NCI-H748 (cell line): ENCODE measurements around the gene NPIPA3.
"Not testable (repeated sequence)": the region's sequence is repeated elsewhere in the genome, so short reads cannot be mapped to it uniquely, and the experiment has no call there.

Source experiments
- DNase-seq: peaks from one replicate; lab custom pipeline; 2025; ENCODE audit not compliant: unreplicated experiment; lab: John Stamatoyannopoulos, UW

NPIPA3 gene

DNA sequence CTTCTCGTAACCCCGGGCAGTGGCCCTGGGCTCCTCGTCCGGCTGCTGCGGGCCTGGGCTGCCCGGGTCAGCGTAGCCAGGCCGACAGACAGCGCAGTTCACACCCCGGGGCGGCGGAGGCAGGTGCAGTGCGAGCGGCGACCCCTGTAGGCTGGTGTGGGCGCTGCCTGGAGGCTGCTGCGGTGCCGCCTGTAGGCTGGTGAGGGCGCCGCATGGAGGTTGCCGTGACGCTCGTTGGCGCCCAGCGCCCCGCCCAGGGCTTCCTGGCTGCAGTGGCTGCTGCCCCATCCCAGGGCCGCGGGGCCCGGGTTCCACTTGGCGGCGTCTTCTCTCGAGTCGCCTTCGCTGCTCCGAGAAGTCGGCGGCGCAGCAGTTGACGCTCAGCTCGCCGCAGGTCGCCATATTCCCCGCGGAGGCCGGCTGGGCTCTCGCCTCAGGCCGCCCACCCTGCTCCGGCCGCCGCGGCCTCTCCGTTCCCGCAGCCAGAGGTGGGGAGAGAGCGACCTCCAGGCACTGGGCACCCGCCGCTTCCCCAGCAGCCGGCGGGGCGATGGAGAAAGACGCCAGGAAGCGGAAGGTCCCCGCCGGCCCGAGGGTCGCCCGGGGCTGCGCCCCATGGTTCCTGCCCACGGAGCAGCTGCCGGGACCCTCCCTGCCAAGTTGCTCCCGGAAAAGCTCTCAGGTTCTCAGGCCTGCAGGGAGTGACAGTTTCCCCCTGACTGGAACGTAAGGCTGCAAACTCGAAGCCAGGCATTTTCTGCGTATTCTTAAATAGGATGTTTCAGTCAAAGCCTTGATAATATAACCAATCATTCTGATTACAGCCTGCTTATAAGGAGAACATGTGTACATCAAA is at the start of gene NPIPA3:
Gene NPIPA3 (plus strand): TSS at position 256 of the 856 bp plus-strand sequence. CDS start 5,533 bp downstream, outside the sequence.
- not testable (repeated sequence) for DNase-seq

DNA sequence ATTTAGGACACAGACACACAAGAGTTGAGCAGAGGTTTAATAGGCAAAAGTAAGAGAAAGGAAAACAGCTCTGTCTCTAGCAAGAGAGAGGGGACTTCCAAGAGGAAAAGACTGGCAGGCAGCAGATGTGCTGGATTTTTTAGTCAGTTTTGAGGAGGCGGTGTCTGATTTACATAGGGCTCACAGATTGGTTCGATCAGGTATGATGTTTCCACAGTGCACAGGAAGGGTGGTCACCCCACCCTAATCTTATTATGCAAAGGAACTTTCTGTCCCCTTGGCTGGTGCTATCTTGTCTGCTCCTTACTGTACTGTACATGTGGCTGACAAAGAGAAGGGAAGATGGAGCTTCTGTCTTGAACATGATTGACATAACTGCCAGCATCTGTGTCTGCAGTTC is 45.1 kb upstream of the NPIPA3 start:
- DNase-seq: no peak

DNA sequence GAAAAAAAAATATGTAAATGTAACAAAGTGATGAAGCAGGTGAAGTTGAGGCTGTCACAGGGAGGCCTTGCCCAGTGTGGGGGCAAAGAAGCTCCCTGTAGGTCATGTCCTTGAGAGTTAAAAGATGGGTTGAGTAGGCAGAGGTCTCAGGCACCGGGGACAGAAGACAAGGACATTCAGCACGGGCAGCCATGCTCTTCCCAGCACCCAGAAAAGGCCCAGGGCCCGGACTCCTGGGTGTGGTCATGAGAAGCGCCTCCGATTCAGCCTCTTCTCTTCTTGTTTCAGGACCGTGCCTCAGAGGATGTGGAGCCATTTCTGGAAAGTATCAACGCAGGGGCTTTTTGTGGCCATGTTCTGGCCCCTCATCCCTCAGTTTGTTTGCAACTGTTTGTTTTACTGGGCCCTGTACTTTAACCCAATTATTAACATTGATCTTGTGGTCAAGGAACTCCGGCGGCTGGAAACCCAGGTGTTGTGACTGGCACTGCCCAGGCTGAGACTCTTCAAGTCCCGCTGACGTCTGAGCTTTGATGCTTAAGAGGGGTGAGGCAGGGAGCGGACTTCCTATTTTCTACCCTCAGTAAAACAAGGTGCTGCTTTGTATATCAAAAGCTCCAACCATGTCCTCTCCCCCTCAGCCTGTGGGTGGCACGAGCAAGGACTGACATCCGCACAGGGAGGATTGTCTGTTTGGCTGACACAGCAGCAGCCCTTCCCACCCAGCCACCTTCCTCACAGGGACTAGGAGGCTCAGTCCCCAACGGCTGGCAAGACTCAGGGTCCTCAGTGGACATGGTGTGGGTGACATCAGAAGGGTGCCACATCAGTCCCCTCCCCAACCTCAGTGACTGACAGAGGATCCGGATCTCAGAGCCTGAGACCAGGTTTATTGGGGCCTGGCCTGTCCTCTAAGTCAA is 35.6 kb upstream of the NPIPA3 start:
- no peak for DNase-seq

DNA sequence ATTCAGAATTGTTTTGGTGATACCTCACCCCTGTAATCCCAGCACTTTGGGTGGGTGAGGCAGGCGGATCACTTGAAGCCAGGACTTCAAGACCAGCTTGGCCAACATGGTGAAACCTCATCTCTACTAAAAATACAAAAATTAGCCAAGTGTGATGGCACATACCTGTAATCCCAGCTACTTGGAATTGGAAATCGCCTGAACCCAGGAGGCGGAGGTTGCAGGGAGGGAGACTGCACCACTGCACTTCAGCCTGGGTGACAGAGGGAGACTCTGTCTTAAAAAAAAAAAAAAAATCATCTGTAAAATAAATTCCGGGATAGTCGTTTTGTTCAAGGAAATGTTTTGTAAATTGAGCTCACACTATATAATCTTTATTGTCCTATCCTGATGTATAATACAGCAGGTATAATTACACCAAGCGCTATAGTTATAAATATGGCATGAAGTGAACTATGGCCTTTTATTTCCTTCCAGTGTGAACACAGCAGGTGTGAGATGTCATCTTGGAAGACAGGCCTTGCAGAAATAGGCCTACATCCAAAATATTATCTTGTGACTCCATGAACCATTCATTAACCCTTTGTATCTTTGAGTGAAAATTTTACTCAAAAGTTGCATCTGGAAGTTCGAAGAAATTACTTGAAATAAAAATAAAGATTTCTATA is 34.5 kb upstream of the NPIPA3 start:
- DNase-seq: no peak

DNA sequence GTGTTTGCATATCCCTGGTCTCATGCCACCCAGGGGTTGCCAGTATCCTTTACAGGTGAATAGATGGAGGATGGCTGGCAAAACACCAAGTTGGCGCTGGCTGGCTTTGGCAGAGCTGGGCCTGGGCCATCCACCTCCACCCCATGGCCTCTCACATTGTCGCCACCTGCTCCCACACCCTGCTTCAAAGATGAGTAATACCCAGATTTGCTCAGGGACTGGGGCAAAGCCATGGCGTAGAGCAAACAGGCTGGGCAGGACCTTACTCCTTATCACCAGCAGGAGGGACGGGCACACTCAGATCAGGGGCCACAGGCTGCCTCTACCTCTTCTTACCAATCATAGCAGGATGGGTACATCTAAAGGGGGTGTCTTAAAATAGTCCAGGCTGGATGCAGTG is 33.4 kb upstream of the NPIPA3 start:
- no peak for DNase-seq

DNA sequence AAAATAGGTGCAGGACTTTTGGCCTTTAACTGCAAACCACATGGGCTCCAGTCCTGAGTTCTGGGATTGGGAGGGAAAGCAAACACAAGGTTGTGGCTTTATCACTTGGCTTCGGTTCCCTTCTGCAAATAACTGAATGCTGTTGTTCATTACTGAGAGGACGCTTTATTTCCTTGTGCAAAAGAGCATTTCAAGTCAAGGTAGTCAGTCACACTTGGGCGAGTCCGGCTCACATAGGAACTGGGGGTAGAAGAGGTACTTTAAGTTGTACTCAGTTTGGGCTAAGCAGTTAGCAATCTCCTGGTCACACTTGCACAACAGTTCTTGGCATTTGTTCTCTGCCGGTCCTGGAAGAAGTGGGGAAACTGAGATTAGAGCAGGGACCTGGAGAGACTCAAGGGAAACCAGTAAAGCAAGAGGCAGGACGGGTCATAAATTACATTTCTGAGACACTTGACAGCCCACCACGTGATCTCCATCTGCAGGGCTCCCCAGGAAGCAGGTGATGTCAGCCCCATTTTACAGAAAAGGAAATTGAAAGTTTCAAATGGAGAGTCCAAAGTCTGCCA is 30.7 kb upstream of the NPIPA3 start:
- DNase-seq: no peak

DNA sequence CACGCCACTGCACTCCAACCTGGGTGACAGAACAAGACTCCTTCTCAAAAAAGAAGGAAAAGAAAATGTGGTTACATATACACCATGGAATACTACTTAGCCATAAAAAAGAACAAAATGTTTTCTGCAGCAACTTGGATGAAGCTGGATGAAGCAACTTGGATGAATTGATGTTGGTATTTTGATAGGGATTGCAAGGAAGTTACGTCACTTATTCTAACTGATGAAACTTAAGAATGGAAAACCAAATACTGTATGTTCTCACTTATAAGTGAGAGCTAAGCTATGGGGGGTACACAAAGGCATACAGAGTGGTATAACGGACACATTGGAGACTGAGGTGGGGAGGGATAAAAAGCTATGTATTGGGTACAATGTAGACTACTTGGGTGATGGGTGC is 26.6 kb upstream of the NPIPA3 start:
- DNase-seq: no peak

DNA sequence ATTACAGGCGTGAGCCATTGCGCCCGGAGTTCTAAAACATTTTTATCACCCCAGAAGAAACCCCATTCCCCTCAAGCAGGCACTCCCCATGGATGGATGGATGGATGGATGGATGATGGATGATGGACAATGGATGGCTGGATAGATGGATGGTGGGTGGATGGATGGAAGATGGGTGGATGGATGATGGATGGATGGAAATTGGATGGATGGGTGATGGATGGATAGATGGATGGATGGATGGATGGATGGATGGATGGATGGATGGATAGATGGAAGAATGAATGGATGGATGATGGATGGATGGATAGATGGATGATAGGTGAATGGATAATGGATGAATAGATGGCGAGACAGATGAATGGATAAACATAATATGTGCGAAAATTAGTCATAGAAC is 25.6 kb upstream of the NPIPA3 start:
- DNase-seq: no peak

DNA sequence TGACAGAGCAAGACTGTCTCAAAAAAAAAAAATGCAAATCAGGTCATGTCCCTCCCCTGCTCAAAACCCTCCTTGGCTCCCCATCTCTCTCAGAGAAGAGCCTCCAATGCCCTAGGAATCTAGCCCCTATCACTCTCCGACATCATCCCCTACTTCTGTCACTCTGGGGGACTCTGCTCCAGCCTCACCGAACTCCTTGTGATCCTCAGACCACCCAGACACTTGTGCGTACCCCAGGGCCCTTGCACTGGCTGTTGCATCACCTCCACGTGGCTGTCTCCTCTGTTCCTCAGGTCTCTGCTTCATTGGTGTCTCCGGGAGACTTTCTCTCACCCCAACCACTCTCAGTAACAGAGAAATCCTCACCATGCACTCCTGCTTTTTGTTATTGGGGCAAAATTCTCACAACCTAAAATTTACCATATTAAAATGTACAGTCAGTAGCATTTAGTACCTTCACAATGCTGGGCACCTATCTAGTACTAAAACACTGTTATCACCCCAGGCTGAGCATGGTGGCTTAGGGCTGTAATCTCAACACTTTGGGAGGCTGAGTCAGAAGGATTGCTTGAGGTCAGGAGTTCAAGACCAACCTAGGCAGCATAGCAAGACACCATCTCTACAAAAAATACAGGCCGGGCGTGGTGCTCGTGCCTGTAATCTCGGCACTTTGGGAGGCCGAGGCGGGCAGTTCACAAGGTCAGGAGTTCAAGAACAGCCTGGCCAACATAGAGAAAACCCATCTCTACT is 24.3 kb upstream of the NPIPA3 start:
- no peak for DNase-seq

DNA sequence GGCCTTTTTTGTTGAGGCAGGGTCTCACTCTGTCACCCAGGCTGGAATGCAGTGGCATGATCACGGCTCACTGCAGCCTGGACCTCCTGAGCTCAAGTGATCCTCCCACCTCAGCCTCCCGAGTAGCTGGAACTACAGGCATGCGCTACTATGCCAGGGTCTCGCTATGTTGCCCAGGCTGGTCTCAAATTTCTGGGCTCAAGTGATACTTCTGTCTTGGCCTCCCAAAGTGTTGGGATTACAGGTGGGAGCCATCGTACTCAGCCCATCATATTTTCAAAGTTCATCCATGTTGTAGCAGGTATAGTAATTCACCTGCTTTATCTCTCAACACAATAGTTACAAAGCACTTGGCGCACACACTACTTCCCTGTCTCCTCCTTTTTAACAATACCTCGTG is 22.8 kb upstream of the NPIPA3 start:
- not testable (repeated sequence) for DNase-seq

DNA sequence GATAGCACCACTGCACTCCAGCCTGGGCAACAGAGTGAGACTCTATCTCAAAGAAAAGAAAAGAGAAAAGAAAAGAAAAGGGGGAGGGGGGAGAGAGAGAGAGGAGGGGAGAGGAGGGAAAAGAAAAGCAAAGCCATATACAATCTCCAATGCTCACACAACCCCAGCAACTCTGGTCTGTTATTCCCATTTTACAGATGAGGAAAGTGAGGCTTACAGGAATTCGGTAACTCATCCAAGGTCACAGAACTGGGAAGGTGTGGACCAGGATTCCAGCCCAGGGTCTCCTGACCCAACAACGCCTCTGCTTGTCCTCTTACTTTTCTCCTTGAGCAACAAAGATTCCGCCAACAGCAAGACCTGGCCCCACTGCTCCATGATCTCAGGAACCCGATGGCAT is 22.1 kb upstream of the NPIPA3 start:
- DNase-seq: no peak

DNA sequence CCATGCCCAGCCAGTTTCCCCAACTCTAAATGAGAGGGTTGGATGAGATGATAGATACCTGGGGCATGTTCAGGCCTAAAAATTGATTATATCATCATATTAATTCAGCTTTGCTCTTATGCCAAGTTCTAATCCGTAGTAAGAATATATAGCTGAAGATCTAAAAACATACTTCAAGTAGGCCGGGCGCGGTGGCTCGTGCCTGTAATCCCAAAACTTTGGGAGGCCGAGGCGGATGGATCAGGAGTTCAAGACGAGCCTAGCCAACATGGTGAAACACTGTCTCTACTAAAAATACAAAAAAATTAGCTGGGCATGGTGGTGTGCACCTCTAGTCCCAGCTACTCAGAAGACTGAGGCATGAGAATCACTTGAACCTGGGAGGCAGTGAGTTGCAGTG is 21.1 kb upstream of the NPIPA3 start:
- no peak for DNase-seq

DNA sequence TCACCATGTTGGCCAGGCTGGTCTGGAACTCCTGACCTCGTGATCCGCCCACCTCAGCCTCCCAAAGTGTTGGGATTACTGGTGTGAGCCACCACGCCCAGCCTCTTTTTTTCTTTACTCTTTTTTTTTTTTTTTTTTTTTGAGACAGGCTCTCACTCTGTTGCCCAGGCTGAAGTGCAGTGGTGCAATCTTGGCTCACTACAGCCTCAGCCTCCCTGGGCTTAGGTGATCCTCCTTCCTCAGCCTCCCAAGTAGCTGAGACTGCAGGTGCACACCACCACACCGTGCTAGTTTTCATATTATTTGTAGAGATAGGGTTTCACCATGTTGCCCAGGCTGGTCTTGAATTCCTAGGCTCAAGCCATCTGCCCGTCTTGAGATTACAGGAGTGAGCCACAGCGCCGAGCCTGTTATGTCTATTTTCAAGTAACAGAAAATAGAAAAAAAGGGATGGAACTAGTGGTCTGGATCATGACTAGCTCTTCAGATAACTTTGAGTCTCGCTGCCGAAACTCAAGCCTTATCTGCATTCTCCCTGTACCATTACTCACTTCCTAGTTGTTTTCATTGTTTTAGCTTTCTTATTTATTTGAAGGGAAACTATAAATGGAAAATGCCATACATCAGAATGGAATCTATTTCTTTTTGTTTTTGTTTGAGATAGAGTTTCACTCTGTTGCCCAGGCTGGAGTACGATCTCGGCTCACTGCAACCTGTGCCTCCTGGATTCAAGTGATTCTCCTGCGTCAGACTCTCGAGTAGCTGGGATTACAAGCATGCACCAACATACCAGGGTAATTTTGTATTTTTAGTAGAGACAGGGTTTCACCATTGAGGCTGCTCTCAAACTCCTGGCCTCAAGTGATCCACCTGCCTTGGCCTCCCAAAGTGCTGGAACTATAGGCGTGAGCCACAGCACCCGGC is 17.1 kb upstream of the NPIPA3 start:
- DNase-seq: not testable (repeated sequence)

DNA sequence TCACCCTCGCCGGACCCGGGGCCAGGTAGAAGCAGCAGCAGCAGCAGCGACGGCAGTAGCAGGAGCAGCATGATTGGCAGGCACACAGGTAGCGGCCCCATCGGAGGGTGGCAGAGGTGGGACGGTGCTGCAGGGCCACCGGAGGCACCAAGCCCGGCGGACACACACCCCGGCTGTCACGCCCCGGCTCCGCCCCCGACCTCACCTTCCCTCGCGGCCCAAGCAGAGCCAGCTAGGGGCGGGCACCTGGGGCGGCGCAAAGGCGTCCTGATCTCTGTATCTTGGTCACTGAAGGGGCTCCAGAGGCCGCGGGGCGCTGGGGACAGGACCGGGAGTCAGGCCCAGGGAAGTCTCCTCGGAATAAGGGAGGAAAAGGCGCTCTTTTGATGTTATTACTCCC is 9.1 kb upstream of the NPIPA3 start, which contains the start of gene PLA2G10:
Gene PLA2G10 (minus strand): TSS at position 180 of the 400 bp plus-strand sequence. CDS start 79 bp downstream, at position 101.
- not testable (repeated sequence) for DNase-seq

DNA sequence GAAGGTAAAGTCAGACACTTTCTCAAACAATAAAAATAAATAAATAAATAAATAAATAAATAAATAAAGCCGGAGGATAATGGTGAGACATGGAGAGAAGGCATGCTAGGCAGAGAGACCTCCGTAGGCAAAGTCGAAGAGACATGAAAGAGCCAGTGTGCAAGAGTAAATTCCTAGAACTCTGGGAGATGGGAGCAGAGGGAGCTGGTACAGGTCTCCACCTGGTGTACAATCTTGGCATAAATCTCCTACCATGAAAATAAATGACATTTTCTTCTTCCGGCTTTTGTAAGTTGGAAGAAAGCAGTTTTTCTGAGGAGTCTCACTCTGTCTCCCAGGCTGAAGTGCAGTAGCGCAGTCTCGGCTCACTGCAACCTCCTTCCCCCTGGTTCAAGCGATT is 1.4 kb upstream of the NPIPA3 start:
- not testable (repeated sequence) for DNase-seq

DNA sequence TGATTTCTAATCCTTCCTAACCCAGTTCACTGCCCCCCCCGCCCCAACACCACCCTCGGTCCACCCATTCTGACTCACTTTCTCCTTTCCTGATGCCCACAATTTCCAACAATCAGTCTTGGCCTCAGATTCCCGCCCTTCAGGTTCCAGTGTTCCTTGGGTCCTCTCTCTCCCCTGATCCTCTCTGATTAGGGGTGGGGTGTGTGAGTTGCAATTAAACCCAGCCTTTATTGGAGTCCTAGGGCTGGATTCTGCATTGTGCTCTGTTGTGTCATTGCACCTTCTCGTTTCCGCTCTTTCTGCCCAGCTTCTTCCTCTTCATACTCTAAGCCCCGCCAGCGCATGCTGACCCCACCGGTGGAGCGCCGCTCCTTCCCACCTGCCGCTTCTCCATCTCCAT is 539 bp upstream of the NPIPA3 start:
- DNase-seq: not testable (repeated sequence)

DNA sequence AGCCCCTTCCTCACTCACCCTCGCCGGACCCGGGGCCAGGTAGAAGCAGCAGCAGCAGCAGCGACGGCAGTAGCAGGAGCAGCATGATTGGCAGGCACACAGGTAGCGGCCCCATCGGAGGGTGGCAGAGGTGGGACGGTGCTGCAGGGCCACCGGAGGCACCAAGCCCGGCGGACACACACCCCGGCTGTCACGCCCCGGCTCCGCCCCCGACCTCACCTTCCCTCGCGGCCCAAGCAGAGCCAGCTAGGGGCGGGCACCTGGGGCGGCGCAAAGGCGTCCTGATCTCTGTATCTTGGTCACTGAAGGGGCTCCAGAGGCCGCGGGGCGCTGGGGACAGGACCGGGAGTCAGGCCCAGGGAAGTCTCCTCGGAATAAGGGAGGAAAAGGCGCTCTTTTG is 30.0 kb downstream of the NPIPA3 start:
- not testable (repeated sequence) for DNase-seq

DNA sequence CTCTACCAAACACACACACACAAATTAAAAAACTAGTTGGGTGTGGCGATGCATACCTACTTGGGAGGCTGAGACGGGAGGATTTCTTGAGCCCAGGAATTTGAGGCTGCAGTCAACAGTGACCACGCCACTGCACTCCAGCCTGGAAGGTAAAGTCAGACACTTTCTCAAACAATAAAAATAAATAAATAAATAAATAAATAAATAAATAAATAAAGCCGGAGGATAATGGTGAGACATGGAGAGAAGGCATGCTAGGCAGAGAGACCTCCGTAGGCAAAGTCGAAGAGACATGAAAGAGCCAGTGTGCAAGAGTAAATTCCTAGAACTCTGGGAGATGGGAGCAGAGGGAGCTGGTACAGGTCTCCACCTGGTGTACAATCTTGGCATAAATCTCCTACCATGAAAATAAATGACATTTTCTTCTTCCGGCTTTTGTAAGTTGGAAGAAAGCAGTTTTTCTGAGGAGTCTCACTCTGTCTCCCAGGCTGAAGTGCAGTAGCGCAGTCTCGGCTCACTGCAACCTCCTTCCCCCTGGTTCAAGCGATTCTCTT is 37.7 kb downstream of the NPIPA3 start:
- not testable (repeated sequence) for DNase-seq

DNA sequence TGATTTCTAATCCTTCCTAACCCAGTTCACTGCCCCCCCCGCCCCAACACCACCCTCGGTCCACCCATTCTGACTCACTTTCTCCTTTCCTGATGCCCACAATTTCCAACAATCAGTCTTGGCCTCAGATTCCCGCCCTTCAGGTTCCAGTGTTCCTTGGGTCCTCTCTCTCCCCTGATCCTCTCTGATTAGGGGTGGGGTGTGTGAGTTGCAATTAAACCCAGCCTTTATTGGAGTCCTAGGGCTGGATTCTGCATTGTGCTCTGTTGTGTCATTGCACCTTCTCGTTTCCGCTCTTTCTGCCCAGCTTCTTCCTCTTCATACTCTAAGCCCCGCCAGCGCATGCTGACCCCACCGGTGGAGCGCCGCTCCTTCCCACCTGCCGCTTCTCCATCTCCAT is 38.6 kb downstream of the NPIPA3 start:
- not testable (repeated sequence) for DNase-seq
